OCI-LY1 (cell line): ENCODE data around the gene FHL1.

ENCODE experiments used
- EZH2 ChIP-seq: fragments of 200-600 bp; sonication (generic), shearing (Covaris generic); IDR thresholded peaks from 2 replicates; pipeline ENCODE4 v1.8.0; 2017; ENCODE audit warnings: borderline replicate concordance, mixed run types, mild to moderate bottlenecking, antibody characterized with exemption, low read length, moderate library complexity, mixed read lengths
- TF ChIP-seq, protein P1 (sequence below): fragments of 200-600 bp; sonication (generic), shearing (Covaris generic); IDR thresholded peaks from 2 replicates; pipeline ENCODE4 v1.5.1; 2017; ENCODE audit warnings: mild to moderate bottlenecking, antibody characterized with exemption, low read length, moderate library complexity, mixed read lengths

DNA sequence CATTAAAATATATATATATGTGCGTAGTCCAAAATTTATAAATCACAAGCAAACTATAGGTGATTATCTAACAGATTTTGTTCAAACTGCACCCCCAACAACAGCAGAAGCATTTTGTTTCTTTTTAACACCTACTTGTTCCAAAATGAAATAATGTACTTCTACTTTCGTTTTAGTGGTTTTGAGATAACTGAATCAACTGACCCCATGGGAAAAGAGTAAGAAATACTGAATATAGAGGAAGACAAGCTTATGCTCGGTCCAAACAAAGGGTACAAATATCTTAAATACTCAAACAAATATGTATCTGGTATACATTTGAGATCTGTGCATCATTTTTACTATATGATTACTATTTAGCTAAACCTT is 81.5 kb downstream of the FHL1 start:
- TF ChIP-seq, protein P1, sequence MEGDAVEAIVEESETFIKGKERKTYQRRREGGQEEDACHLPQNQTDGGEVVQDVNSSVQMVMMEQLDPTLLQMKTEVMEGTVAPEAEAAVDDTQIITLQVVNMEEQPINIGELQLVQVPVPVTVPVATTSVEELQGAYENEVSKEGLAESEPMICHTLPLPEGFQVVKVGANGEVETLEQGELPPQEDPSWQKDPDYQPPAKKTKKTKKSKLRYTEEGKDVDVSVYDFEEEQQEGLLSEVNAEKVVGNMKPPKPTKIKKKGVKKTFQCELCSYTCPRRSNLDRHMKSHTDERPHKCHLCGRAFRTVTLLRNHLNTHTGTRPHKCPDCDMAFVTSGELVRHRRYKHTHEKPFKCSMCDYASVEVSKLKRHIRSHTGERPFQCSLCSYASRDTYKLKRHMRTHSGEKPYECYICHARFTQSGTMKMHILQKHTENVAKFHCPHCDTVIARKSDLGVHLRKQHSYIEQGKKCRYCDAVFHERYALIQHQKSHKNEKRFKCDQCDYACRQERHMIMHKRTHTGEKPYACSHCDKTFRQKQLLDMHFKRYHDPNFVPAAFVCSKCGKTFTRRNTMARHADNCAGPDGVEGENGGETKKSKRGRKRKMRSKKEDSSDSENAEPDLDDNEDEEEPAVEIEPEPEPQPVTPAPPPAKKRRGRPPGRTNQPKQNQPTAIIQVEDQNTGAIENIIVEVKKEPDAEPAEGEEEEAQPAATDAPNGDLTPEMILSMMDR: no peak
- TF ChIP-seq EZH2: no peak
